ENCODE measurements around the gene TMEM79.

Gene TMEM79

GRCh38 chr1:156338180-156338976 lies 54.3 kb downstream of the TMEM79 start, which contains the start of the genes CCT3 and TSACC:
Gene CCT3, minus strand, starts transcription at chr1:156338292. Its CDS starts 108 bp downstream, at chr1:156338184.
Gene TSACC, plus strand, starts transcription at chr1:156338526. Its CDS starts 1,232 bp downstream, at chr1:156339758.
- H3K4me3 ChIP-seq (replicated peaks in 1 of 2; ENCODE audit: low read depth in 2 of 2, low read length in 2 of 2): peak within 1 kb of the TSS; percentile 89 to 92
- DNase-seq (ENCODE audit: low read depth in 2 of 2): peak; percentile 100
- TF ChIP-seq CTCF (IDR thresholded peaks at IDR 0.05; ENCODE audit: low read depth, low read length): no peak
